GM20431 (cell line): ENCODE results near the gene TMCC1.

Experiments
- in situ Hi-C: fragments of 300-500 bp; cut with MseI, MboI; formaldehyde crosslinking; loops from one replicate; pipeline ENCODE4 v1.15.0; 2020; ENCODE audit warnings: low sequenced_read_pairs; ENCODE audit not compliant: unreplicated experiment

Gene TMCC1

DNA sequence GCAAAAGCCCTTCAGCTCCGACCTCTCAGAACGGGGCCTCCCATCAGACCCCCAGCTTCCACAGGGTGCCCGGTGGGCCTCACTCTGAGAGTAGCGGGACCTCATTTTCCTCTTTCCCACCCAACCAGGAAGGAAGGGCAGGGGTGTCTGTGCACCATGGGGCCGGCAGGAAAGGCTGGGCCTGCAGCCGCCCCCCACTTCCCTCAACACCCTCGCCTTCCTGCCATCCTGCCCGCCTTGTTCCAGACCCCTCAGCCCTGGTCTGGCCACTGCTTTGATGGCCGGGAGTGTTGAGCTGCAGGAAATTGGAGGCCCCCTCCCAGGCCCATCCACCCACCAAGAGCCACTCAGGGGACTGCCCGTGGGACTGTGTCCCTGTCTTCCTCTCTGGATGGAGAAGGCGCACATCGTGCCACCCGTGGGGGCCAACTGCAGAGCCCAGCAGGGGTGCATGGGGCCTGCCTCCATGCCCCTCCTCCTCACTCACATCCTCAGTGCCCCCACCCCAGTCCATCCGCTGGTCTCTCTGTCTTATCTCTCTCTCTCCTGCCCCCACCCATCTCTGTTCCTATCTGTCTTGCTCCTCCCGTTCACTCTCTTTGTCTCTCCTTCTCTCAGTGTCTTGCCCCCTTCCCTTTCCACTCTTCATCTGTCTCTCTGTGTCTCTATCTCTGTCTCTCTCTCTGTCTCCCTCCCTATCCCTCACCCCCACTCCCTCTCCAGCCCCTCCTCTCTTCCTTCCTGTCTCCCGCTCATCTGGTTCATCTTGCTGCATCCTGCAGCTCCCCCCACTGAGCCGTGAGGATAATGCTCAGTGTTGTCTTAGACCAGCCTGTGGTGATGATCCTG, 285.2 kb downstream of the TMCC1 start:
- in situ Hi-C loops, result no loop called here

DNA sequence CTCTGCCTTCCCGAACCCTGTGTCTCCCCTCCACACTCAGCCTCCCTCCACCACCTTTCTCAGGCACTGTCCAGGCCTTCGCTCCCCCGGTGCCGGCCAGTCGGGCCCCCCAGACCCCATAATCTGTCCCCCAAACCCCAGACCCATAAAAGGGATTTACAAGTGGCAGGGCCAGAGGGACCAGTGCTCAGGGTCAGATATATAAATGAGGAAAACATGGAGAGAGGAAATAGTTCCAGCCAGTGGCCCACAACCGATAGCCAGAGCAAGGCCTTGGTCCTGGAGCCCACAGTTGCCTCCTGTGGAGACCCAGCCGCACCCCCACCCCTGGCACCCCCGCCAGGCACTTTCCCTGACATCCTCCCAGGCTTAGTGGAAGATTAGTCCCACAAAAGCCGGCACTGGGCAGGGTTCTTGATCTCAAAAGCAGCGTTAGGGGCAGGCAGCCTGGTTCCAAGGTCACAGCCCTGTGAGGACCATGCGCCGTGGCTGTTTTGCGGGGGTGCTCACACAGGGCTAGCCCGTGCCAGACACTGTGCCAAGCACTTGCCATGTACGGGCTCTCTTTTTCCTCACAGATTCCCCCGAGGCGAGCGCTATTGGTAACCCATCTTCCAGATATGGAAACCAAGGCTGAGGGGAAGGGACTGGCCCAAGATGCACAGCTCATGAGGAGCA, 286.0 kb downstream of the TMCC1 start:
- in situ Hi-C loops, result no loop called here

DNA sequence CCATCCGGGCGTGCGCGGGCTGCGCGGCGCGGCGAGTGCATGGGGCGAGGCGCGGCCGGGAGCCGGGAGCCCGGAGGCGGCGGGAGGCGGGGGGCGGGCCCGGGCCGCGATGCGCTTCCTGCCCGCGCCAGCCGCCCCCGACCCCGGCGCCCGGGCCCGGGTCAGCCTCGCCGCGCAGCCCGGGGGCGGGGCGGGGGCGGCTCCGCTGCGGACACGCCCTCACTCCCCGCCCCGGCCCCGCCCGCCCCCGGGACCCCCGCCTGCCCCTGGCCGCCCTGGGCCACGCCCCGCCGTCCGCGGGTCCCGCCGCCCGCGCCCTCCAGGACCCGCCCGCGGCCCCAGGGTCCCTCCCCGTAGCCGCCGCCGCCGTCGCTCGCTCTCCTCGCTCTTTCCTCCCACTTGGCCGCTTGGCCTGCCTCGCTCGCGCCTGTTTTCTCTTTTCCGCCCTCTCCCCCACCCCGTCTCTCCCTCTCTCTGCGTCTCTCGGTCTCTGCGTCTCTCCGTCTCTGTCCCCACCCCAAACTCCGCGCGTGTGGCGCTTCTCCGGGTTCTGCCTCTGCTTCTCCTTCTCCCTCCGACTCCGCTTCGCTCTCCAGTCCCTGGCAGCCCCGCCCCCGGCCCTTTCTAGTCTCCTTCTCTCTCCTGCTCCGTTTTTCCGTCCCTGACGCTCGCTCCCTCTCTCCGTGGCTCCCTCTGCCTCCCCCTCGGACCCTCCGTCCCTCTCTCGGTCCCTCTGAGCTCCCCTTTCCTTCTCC, 286.7 kb downstream of the TMCC1 start, which contains the start of gene PLXND1:
Gene PLXND1, minus strand, starts transcription at position 41 of the 755 bp plus-strand sequence. Its CDS starts 37 bp downstream, at position 4.
- in situ Hi-C loops, result no loop called here

DNA sequence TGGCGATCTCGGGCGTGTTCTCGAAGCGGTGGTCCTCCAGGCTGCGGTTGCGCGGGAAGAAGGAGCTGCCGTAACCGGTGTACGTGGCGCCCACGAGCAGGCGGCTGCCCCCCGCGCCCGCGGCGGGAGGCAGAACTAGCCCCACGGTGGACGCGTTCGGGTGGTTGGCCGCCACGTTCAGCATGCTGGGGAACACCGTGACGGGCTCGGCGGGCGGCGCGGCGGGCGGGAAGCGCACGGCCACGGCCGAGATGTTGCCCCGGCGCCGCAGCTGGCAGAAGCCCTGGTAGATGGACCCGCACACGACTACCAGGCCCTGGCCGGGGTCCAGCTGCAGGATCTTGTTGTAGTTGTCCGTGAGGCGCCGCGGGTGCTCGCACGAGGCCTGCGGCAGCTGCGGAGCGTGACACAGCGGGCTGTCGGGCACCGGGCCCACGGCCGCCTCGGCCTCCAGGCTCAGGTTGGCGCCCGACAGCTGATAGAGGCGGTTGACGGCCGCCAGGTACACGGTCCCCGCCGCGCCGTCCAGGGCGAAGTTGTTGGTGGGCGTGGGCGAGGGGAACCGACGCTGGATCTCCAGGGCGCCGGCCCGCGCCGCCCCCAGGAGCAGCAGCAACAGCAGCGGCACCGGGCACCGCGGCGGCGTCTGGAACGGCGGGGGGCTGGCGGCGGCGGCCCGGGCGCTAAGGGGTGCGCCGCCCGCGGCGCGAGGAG, 287.4 kb downstream of the TMCC1 start:
- in situ Hi-C loops, result no loop called here

DNA sequence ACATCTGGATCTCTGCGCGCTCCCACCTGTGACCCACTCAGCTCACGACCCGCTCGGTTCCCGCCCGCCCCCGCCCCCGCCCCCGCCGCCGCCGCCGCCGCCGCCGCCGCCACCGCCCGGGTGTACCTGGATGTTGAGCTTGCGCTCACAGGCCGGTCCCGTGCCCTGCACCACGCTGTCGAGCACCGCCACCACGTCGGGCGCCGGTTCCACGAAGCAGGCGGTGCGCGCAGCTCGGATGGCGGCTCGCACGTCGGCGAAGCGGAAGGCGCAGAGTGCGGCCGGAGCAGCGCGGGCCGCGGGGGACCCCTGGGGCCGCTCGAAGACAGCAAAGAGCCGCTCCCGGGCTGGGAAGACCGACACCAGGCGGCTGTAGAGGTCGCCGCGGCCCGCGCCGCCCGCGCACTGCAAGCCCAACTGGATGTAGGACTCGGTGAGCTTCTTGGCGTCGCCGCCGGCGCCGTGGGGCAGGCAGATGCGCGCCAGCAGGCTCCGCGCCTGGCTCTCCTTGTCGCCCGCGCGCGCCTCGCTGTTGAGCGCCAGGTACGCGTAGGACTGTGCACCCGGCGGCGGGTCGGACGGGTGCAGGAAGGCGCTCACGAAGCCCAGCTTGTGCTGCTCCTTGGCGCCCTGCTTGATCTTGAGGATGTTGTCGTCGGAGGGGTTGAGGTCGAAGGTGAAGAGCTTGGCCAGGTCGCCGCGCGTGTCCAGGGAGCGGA, 288.1 kb downstream of the TMCC1 start:
- in situ Hi-C loops, result no loop called here

DNA sequence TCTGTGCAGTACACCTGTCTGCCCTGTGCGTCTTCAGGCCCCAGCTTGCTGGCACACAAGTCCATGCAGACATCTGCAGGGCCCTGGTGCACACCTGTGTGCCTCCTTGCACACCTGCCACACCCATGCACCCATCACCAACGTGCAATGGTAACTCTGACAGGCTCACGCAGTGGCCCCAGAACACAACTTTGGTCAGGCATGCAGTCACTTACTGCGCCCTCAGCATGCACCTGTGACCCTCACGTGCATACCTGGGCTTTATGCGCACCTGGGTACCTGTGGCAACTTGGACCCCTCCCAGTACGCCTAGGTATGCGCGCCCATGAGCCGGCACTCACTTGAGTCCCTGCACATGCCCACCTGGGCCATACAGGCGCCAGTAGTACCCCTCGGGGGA, 288.7 kb downstream of the TMCC1 start:
- in situ Hi-C loops, result no loop called here

DNA sequence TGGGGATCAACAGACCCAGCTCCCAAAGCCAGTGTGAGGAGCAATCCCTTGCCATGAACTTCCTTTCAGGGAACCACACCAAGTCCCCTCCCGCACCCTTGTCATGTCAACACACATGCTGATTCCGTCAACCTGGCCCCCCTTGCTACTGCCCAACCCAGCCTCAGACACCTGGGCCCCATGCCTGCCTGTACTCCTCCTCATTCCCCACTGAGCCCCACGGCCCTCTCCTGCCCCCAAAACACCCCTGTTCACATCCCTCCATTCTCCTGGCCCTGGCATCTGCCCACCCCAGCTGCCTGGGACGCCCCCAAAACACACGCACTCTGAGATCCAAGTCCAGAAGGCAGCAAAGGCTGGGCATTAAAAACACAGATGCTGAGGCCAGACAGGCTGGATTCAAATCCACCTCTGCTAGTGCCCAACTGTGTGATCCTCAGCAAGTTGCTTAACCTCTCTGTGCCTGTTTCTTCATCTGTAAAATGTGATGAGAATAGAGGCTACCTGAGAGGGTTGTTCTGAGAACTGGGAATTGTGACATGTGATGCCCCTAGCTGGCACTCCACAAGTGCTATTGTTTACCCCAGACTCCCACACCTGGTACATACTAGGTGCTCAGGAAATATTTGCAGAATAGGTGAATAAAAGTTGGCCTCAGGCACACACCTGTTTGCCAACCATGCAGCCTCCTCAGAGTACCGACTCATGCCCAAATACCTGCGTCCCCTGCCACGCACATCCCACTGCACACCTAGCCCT, 289.3 kb downstream of the TMCC1 start:
- in situ Hi-C loops, result no loop called here

DNA sequence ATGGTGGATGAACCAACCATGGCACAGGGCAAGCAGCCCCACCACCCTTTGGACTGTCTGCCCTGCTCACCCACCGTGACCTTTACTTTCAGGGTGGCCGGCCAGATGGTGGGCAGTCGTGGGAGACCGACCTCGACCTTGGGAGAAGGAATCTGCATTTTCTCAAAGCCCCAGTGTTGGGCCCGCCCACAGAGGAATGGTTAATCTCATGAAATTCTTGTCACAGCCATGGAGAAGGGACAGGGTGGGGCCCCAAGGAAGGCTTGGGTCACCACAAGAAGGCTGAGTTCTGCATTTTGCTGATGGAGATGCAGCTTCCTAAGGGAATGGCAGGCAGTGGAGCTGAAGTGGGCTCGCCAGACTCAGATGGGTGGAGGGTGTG, 290.0 kb downstream of the TMCC1 start:
- in situ Hi-C loops, result no loop called here

DNA sequence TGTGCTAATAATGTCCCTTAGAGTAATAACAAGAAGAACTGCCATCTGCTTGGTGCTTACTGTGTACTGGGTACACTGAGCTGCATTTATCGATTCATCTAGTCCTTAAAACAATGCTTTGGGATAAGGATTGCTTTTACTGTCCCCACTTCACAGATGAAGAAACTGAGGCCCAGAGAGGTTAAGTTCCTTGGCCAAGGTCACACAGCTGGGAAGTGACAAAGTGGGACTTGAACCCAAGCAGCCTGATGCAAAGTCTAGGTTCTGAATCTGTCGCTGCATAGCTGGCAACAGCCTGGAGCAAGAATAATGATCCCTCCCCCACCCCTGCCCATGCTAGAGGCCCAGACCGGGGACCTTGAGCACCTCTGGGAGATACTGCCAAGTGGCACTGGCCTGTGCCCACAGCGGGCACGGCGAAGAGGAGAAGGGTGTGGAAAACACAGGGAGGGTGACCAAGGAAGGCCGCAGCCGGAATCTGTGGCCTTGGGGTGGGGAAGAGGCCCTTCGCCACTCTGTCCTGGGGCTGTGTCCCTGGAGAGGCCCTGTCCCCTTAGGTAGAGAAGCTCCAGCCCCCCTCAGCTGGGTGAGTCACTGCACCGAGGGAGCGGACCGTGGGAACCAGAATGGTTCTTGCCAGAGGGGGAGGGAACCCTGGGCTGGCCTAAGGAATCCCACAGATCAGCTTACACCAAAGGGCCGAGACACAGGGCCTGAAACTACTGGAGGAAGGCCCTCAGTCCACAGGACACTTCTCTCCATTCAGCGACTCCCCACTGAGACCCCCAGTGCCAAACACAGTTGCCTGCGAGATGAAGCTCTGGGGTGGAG, 290.6 kb downstream of the TMCC1 start:
- in situ Hi-C loops, result no loop called here

DNA sequence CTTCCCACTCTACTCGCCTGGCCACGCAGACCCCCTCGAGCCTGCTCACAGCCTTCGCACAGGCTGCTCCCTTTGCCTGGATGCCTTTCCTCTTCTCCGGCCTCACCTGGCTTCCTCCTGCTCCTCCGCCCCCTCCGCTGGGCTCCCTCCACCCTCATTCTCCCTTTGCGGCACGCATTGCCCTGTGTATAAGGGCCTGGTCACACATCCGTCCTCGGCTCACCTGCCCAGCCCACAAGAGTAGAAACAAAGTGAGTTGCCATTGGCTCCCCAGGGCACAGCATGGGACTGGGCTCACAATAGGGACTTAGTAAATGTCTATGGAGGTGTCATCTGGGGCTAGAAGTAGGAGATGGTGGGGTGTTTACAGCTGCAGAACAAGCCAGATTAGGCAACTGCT, 291.2 kb downstream of the TMCC1 start:
- in situ Hi-C loops, result no loop called here

DNA sequence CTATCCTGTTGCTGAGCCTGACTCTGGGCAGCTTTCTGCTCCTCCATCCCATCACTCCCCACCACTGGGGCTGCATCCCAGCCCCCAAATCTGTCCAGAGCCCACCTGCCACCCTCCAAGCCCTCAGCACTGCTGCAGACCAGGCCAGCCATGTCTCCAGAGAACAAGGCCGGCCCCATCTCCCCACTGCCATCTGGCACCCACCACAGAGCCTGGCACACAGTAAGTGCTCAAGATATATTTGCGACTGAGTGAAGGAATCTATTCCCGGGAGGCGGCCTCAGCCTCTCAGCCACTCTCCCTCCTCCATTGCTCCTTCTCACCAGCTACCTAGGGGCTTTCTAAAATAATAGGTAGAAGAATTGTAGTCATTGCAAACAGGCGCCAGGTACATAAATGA, 291.8 kb downstream of the TMCC1 start:
- in situ Hi-C loops, result no loop called here

DNA sequence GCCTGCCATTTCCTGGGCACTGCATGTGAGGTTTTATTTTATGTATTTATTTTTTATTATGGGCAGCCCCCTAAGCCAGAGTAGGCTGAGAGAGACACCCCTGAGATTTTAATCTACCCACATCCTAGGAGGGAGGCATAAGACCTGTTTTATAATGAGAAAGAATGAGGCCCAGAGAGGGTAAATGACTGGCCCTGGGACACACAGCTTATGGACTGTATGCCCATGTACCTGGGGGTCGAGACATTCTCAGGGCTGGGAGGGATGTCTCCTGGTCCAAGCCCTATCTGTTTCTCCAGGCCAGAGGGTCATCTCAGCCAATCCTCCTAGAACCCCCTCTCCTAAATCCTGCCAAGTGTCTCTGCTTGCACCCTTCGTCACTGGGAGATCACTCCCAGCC, 293.2 kb downstream of the TMCC1 start:
- in situ Hi-C loops, result no loop called here

DNA sequence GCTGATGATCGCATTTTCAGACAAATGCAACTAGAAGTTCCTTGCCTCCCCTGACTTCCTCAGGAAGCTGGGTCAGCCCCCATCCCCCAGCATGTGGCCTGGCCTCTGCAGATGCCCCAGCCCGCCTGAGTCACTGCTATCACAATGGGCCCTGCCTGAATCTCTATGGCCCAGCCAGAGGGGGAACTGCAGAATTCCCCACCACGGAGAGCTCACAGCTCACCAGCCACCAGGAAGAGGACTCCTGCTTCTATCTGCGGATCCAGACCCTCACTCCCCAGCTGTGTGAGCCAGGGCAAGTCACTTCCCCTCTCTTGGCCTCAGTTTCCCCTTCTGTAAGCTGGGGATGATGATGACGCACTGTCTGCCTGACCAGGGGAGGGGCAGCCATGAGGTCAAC, 293.9 kb downstream of the TMCC1 start:
- in situ Hi-C loops, result no loop called here

DNA sequence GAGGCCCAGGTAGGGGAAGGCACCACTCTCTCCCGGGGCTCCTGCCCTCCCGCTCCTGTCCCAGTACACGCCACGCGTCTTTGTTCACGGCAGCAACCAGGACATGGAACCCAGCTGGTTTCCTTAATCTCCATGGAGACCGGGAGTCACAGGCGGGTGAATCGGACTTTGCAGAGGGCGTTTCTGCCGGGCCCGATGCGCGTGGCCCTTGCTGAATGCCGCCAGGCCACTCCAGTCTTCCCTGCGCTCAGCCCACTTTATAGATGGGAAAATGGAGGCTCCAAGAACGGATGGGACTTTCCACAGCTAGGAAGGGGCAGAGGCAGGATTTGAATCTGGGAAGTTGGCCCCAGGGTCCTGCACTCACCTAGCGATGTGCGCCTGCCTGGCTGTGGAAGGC, 294.4 kb downstream of the TMCC1 start:
- in situ Hi-C loops, result no loop called here

DNA sequence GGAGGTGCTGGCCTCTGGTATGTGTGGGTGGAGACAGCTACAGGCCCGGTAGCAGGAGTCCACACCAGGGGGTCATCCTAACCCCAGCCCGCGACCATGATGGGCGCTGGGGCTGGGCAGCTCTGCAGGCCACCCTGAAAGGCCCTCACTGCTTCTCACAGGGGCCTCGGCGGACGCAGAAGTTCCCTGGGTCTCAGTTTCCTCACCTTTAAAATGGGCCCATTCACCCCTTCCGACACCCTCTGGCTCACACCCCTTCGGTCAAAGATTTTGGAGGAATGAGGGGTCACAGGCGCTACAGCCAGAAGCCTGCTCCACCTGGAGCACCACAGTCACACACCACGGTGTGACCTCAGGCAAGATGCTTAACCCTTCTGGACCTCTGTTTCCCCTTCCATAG, 295.0 kb downstream of the TMCC1 start:
- in situ Hi-C loops, result no loop called here

DNA sequence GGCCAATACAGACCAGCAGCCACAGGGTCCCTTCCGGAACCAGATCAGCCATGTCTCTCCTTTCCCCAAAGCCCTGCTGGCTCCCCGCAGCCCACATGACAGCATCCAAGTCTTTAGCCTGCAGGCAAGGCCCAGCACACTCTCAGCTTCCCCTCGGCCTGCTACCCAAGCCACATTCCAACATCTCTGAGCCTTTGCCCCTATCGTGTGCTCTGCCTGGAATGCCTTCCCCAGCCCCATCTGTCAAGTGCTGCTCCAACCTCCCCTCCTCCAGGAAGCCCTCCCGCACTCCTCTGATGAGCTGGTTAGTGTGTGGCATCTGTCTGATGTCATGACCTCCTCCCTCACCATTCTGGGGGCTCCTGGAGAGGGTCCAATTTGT, 295.5 kb downstream of the TMCC1 start:
- in situ Hi-C loops, result no loop called here
